Stimulated activated naive CD8-positive, alpha-beta T cell treated with anti-CD3 and anti-CD28 coated beads, Interleukin-15, Interleukin-2, amounts not matched to agents 100 U/mL and 50 U/mL, for 24 hours (primary cell): Measurements from ENCODE around the gene MYO18B.
"Not testable (repeated sequence)": the region's sequence is repeated elsewhere in the genome, so short reads cannot be mapped to it uniquely, and the experiment has no call there.

Experiments used
- ATAC-seq: fragments of 150-1000 bp; cut with Tn5 transposase; one replicate; pipeline ENCODE4 v1.10.0; 2021
- DNase-seq: peaks from one replicate; pipeline ENCODE4 v3.0.0; 2021

Gene MYO18B

DNA sequence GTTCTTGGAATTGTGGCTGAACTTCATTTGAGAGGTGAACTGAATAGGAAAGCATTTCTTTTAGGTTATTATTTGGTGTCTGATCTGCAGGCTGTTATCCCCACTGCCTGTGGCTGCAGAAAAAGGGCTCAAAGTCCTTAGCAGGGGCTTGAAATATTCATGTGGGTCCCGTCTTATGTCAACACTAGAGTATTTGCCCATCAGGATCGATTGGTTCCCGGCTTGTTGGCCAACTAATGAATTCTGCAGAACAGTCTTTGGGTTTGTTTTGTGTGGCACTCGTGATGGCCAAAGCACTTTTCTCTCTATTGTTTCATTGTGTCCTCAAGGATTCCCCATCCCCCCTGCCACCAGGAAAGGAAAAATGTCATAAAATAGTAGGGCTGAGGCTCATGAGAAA is 211.9 kb downstream of the MYO18B start:
- no peak for DNase-seq
- no peak for ATAC-seq

DNA sequence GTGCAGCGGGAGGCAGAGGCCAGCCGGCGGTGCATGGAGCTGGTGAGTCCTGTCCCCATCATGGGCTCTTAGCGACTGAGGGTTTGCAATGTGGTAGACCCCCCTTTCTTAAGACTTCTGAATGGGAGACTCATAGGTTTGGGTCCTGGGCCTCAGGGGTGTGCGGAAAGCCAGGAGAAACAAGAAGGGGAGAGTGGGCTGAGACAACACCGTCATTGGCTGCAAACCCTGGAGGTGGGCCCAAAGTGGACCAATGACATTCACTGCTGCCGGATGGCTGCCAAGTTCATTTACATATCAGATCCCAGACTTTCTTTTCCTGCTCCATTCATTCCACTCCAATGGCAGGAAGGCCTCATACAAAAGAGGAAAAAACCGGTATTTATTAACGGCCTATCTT is 213.3 kb downstream of the MYO18B start:
- no peak for DNase-seq
- ATAC-seq, result no peak

DNA sequence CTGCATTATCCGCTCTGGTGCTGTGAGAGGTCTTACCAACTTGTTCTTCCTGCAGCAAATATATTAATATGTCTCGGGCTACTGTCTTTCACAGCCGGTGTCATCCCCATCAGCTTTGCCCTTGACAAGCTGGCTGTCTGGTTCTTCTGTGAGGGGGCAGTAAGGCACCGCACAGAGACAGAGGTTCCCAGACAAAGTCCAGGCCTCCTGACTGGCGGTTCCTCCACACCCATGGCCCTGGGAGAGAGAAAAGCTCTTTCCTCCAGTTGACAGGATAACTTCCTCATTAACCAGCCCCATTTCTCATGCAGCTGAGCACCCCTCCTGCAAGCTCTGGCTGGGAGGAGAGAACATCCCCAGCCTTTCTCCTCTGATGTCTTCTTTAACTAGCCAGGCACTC is 214.8 kb downstream of the MYO18B start:
- no peak for DNase-seq
- ATAC-seq, result no peak

DNA sequence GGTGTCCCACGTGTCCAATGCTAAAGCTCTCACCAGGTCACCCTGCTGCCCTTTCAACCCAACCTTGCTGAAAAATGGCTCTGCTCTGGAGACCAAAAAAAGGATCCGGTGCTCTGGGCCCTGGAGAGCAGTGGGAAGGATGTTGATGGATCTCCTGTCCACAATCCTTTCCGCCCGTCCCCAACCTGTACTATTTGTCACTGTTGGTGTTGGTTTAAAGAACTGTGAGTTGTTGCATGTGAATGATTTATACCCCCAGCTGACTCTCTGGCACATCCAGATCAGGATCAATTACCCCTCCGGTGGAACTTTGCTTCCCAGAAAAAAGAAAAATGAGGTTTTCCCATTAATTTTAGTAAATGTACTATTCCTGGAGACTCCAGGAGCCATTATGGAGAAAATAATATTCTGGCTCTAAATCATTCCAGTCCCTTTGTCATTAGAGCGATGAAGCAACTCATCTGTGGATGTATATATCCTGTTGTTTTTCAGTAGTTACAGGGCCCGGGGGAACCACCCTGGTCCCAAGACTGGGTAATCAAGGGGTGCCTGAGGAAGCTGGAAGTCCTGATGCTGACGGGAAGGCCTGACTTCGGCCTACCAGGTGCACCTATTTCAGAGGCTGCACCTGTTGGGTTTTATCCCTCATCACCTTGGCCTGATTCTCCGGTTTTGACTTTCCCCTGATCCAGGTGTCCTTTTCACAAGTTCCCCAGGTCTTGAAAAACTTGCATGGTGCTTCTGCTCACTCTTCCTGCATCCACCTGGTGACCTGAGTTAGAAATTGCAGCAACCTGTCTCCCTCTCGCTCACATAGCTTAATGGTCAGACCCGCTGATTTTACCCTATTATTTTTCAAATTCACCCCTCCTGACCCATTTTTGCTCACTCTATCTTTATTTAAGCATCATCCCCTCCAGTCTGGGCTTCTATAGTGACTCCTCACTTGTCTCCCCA is 218.1 kb downstream of the MYO18B start:
- ATAC-seq (no peak), DNase-seq (no peak)

DNA sequence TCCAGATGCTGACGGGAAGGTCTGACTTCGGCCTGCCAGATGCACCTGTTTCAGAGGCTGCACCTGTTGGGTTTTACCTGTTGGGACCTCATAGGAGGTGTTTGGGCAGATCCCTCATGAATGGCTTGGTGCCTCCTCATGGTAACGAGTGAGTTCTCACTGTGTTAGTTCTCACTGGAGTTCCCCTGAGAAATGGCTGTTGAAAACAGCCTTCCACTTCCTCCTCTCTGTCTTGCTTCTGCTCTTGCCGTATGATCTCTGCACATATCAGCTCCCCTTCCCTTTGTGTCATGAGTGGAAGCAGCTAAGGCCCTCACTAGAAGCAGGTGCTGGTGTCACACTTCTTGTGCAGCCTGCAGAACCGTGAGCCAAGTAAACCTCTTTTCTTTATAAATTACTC is 219.7 kb downstream of the MYO18B start:
- DNase-seq (no peak), ATAC-seq (no peak)

DNA sequence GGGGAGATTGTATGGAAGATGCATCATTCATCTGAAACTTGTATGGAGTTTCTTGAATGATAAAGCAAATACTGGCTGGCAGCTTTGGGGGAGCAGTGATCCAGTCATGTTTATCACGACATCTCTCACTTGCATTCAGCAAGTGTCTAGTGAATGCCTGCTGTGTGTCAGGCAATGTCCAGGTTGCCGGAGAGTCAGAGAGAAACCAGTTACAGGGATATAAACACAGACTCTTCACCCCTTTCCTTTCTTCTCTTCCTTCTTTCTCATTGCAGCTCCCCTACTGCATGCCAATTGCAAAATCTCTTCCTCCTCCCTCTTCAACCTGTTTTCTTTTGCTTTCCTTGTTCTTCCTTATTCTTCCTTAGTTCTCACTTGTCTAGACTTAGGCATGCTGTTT is 220.7 kb downstream of the MYO18B start:
- DNase-seq (no peak), ATAC-seq (no peak)

DNA sequence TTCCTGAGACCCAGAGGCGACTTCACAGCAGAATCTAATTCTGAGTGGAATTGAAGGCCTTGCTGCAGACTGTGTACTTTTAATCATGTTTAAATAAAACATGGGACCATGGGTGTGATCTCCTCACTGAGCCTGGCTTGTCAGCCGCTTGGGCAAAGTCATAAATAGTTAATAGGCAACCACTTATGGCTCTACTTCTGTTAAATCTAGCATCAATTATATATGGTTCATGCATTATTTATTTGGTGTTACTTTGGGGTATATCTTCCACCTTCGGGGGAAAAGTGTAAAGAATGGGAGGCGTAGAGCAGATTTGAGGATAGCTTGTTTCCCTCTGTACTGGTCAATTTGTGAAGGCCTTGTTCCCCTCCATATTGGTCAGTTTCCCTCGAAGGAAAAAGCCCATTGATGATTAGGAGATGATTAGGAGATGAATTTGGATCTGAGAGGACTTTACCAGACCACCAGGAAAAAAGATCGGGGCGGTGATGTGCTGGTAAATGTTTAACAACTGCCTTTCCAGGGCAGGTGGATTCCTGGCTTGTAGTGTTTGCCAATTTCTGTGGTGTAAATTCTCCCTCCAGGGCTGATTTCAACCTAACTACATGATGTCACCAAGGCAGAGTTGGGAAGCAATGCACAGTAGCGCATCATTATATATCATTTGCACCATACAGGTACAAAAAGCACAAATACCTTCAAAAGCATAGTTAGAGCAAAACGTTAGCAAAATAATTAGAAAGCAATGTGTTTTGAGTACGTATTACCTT is 223.2 kb downstream of the MYO18B start:
- no peak for DNase-seq
- no peak for ATAC-seq

DNA sequence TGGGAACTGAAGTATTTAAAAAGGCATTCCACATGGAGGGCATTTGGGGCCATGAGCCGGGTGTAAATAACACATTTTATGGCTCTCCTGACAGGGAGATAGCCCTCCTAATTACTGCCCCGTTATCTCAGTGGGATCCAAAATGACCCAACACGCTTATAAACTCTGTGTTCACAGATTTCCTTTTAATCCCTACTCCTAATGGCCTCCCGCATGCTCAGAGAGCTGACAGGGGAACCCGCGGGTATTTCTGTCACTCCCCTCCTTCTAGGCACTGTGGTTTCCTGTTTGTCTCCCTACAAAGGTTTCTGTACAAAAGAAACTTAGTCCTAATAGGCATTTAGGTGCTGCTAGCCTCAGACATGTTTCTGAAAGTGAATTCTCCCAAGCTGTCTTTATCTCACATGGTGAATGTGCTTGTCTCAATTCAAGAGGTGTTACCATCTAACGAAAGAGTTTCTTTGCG is 224.5 kb downstream of the MYO18B start:
- ATAC-seq (no peak), DNase-seq (no peak)

DNA sequence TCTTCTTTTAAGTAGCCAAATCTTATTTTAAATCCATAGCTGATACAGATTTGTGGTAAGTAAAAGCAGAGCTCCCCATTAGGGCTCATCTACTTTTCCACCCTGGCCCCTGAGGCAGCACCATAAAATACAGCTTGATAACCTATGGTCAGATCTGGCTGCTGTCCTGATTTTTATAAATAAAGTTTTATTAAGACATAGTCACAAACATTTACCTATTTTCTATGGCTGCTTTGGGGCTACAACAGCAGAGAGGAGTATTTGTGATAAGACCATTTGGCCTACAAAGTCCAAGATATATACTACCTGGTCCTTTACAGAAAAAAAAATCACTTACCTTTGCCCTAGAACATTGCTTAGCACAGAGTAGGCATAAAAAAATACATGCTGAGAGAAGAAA is 227.3 kb downstream of the MYO18B start:
- DNase-seq (no peak), ATAC-seq (no peak)

DNA sequence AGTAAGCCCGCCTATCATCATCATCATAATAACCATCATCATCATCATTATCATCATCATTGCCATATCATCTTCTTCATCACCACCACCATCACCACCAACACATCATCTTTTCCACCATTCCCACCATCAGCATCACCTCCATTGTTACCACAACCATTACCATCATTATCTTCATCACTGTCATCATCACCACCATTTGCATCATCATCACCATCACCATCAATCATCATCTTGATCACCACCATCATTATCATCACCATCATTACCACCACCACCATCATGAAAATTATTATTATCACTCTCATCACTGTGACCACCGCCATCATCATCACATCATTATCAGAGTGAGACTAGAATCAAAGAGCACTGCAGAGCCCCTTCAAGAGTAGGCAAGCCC is 227.9 kb downstream of the MYO18B start:
- DNase-seq (no peak), ATAC-seq (no peak)

DNA sequence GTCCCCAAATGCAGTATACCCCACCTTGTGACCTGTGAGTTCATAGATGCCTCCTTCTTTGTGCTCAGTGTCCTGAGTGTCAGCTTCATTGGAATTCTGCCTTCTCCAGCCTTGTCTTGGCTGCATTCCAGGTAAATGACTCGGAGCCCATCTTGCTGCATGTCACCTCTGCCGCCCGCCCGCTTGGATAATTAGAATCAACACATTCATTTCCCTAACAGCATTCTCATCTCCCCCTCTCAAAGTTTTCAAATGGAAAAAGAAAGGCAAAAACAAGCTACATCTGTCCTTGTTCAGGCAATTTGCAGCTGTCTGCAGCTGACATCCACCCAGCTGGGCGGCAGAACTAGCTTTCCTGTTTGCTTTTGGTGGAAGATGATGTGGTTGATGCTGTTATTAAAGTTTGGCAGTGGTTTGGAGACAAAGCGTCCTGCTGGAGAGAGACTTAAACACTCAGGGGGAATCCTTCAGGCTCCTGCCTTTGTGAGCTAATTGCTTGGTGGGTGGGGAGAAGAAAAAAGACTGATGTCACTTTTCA is 228.5 kb downstream of the MYO18B start:
- no peak for ATAC-seq
- no peak for DNase-seq

DNA sequence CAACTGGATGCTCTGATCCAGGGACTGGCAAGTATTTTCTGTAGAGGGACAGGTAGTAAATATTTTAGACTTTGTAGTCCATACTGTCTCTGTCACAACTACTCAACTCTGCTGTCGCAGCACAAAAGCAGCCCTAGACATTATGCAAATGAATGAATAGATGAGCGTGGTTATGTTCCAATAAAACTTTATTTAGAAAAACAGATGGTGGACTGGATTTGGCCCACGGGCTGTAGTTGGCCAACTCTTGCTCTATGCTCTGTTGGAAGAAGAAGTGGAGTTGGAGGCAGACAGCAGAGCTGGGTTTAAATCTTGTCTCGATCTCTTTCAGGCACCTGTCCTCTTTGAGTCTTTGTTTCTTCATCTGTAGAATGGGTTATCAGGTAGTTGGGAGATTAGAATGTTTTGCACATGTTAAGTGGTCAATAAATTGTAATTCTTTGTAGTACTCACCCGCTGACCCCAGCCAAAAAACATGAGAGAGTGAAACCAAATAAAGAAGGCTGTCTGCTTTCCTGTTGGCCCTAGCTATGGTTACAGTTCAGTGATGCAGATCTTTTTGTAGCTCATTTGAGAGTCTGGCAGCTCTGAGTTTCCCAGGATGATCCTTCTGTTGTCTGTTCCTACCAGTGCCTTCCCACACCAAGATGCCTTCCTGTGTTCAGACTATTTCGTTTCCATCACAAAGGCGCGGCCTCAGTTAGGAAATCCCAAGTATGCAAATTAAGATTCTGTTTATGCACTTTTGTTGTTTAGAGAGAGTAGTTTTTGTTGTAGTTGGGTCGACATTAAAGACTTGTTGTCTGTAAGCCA is 229.2 kb downstream of the MYO18B start:
- DNase-seq (no peak), ATAC-seq (no peak)

DNA sequence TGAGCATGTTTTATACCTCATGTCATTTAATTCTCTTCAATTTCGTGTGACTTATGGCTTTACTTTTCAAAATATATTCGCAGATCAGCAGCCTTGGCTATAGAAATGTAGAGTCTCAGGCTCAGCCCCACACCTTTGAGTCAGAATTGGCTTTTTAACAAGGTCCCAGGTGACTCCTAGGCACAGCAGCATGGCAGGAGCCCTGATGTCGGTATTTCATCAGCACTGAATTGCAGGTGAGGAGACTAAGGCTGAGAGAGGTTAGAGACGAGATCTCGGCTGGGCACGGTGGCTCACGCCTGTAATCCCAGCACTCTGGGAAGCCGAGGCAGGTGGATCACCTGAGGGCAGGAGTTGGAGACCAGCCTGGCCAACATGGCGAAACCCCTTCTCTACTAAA is 230.4 kb downstream of the MYO18B start:
- ATAC-seq (no peak), DNase-seq (no peak)

DNA sequence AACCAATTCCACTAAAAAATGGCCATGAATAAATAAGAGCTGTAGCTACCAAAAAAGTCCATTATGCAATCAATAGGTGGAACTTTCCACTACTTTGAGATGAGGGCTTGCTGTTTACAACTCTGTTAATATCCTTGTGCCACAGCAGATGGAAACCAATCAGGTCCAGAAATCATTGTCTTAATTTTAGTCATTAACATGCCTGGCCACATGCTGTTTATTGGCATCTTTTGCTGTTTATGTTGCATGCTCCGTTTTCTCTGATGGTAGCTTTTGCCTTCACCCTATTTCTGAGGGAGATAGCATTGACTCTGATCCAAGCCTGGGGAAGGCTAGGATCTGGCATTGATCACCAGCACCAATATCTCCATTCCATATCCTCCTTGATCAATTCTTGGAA is 234.4 kb downstream of the MYO18B start:
- ATAC-seq (no peak), DNase-seq (no peak)

DNA sequence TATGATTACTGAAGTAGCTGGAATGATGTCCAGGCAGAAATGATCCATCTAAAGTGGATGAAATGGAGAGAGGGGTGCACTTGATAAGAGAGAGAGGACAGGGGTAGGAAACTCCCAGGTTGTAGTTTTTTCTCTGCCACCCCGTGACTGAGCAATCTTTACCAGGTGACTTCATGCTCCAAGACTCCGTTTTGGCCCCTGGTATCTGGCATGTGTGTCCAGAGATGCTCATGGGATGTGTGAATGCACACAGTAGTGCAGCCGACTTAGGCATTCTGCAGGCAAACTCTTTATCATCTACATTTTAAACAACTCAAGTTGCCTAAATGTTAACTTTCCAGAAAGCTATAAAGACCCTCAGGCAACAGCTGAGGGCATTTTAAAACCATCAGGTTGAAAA is 238.0 kb downstream of the MYO18B start:
- no peak for DNase-seq
- no peak for ATAC-seq

DNA sequence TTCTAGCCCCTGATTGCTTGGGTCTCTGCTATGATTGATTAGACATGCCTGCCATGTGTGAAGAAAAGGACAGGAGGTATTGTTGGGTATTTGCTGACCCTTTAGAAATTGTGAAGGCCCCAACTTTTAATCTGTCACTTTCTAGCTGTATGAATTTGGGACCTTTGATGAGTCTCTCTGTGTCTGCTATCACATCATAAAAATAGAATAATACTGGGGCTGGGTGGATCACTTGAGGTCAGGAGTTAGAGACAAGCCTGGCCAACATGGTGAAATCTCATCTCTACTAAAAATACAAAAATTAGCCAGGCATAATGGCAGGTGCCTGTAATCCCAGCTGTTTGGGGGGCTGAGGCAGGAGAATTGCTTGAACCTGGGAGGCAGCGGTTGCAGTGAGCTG is 242.9 kb downstream of the MYO18B start:
- not testable (repeated sequence) for ATAC-seq, DNase-seq

DNA sequence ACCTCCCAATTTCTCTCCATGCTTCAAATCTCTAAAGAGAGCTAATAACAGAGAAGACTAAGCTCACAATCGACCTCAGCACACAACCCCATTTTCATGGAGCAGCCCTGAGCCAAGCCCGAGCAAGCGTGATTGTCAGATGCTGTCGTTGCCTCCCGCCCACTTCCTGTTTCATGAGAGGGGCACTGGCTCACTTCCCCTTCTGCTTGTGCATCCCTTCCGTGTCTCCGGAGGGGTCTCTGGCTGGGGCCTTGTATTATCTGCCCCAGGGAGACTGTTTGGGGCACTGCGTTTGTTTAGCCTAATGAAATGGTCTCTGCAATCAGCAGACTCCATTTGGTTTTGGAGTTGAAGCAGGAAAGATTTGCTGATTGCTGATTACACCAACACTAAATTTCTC is 246.0 kb downstream of the MYO18B start:
- ATAC-seq (no peak), DNase-seq (no peak)

DNA sequence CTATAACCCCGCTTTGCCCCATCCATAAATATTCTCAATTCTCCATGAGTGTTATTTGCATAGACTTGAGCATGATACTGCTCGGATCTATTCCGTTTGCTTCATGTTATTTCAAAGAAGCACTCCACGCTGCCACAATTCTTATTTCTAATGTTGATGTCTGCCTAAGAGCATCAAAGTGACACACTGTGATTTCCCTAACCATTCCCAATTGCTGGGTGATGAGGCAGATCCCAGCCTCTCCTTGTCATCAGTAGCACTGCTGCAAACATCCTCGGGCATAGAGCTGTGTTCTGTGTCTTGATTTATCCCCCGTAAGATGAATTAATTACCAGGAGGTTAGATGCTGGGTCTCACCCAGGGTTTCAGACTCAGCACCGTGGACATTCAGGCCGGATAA is 249.0 kb downstream of the MYO18B start:
- ATAC-seq (no peak), DNase-seq (no peak)

DNA sequence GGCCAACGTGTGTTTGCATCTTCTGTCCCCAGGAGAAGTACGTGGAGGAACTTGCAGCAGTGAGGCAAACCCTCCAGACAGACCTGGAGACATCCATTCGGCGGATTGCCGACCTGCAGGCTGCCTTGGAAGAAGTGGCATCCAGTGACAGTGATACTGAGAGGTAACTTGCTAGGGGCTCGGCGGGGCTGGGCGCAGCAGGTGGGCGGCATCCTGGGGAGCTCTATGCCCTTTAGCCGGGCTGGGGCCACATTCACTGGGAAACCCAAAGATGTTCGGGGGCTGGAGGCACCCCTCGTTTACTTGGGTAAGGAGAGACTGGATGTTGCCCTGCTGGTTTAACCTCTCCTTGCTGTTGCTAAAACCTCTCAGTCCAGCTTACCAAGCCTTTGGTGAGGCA is 250.3 kb downstream of the MYO18B start:
- DNase-seq, result no peak
- no peak for ATAC-seq

DNA sequence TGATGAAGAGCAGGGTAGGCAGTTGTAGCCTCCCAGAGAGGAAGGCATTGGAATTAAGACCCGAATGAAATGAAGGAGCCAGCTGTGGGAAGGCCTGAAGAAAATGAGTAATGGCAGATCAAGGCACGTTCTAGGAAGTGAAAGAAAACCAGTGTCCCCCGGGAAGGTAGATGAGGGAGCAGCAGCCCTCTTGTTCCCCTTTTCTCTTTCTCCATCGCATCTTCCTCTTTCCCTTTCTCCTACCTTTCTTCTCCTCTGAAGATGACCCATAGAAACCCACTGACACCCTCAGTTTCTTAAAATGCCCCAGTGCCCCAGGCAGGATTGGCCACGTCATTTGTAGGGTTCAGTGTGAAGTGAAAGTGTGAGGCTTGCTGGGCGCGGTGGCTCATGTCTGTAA is 254.7 kb downstream of the MYO18B start:
- ATAC-seq, result no peak
- DNase-seq, result no peak

DNA sequence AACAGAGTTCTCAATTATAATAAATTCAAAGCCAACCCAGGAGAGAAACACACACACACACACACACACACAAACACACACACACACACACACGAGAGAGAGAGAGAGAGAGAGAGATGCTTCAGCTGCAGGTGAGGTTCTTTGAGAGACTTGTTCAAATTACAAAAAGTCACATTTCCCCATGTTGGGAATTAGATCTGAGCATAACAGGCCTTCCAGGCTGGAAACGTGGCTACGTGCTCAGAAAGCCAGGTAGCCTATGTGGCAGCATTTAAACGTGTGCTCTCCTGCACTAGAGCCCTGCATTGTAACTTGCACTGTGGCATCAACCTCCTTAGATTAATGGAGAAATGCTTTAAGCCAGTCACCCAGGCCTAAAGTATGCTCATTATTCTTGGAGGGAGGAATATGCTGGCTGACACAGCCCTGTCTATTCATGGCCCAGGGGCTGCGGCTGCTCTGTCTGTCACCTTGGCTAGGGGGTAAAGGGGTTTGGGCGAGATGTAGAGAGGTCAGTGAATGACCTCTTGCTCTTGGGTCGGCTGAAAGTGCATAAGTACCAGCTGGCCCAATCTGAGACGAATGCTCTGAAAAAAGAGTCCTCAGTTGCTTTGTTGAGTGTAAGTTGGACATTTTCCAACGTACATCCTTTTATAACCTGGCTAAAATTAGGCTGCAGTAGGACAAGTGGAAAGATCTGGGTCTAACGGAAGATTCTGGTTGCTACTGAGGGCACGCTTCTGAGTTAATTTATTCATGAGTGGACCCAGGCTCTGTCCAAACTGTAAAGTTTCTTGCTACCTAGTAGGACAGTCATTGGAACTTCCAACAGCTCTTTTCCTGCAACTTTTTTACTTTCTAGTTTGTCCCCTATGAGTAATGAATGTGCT is 256.1 kb downstream of the MYO18B start:
- ATAC-seq, result no peak
- DNase-seq, result no peak
